Activated CD4-positive, CD25-positive, alpha-beta regulatory T cell treated with anti-CD3 and anti-CD28 coated beads, Interleukin-2, amount 50 U/mL, for 72 hours (primary cell): ENCODE measurements around the gene CELF3.

Experiments used
- DNase-seq: peaks from one replicate; pipeline ENCODE4 v3.0.0; 2021

Gene CELF3

GRCh38 chr1:151720554-151720953 lies 4.0 kb upstream of the CELF3 start:
- DNase-seq, result no peak

DNA sequence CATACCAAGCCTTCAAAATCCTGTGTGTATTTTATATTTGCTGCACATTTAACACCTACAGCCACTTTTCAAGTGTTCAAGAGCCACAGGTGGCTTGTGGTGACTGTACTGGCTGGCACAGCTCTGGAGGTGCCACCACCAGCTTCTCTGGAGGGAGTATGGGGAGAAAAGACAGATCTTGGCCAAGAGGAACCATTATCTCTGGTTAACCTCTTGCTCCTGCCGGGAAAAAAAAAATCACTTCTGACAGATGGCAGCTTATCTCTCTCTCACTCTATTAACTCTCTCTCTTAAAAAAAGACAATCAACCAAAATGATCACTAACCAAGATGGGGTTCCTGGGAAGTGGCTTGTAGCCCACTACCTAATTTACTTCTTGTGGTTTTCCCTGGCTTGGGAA lies 3.5 kb upstream of the CELF3 start:
- DNase-seq, result no peak

DNA sequence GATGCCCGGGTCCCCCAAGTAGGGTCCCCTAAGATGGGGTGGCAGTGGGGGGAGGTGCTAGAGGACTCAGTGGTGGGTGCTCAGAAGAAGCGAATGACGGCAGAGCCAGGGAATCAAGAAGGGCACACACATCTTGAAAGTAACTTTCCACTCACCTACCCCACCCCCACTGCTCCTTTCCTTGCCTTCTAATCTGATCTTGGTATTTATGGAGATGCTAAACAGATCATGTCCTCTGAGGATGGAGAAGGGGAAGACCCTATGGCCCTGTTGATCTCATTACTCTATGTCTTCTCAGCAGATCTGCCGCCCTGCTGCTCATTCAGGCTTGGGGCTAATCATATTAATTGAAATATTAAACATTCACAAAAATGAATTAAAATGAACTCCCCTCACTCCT lies 2.1 kb upstream of the CELF3 start:
- DNase-seq, result no peak

DNA sequence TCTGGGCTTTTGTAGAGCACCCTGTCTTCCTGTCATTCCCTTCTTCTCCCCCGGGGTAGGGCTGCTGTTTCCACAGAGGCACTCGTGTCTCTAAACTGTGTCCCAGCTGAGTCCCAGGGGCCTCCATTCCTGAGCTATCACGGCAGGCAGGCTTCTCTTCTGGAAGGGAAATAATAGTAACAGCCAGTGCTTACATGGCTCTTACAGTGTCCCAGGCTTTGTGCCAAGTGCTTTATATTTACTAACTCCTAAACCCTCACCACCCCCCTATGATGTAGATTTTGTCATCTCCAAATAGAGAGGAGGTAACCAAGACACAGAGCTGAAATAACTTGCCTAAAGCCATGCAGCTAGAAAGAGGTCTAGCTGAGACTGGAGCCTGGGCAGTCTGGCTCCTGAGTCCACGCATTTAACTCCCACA lies 1.4 kb upstream of the CELF3 start:
- no peak for DNase-seq

- no peak for DNase-seq
These were observed 219 bp downstream of the CELF3 start for GRCh38 chr1:151716405-151716762.

- DNase-seq, result no peak
These were observed 738 bp downstream of the CELF3 start for GRCh38 chr1:151715726-151716404.

GRCh38 chr1:151714820-151715725 lies 1.5 kb downstream of the CELF3 start:
- no peak for DNase-seq

DNA sequence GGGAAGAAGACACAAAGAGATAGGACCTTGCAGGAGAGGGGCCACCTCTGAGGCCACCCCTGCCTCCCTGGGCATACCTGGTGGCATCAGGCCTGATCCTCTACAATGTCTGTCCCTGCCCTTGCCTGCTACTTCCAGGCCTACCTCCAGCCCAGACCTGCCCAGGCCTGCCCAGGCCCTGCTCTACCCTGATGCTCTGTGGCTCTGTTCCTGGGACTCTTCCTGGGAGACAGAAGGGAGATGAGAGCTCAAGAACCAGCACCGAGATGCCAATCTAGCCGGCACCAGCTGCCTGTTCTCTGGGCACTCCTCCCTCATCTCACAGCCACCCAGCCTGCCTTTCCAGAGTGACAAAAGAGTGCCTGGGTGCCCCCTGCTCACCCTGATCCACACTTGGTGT lies 2.7 kb downstream of the CELF3 start:
- DNase-seq, result no peak

GRCh38 chr1:151713044-151713443 lies 3.6 kb downstream of the CELF3 start:
- DNase-seq, result no peak

DNA sequence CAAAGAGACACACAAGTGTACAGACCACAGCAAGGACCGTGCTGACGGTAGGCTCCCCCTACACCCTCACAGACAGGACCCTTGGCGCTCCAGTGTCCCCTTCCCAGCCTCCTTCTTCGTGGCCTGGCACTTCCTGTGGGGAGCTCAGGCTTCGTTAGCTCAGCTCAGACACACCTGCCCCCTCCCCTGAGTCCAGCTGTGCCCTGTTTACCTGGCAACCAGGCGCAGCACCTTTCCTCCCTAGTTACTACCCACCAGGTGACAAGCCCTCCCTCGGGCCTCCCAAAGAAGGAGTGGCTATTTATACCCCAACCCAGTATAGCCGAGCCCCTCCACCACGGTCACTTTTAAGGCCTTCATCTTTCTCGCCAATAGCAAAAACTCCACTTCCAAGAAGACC lies 4.7 kb downstream of the CELF3 start:
- no peak for DNase-seq

DNA sequence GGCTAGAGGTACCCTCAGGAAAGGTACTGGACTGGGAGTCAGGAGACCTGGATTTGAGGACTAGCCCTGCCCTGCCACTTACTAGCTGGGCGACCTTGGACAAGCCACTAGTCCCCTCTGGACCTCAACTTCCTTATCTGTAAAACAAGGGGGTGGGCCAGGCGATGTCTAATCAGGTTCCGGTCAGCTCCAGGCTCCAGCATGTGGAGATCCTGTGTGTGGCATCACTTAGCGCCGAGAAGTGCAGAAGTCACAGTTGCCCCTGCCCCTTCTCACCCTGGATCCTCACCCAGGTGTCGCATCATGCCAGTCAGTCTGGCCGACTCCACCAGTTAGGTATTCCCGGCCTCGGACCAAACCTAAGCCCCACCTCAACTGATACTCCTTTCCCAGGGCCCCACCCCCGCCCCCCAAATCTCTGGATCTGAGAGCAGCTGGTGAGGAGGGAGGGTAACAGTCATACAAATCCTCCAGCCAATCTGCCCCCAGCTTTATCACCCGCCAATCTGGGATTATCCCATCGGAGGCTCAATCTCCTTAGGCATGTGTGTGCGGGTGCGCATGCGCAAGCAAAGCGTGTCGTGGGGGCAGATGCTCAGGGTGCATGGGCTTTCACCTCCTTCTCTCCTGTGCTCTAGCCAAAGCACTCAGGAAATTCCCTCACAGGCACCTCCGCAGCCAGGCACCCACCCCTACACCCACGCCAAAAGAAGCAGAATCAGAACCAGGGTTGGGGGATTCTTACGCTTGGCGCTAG lies 5.4 kb downstream of the CELF3 start:
- DNase-seq, result no peak

DNA sequence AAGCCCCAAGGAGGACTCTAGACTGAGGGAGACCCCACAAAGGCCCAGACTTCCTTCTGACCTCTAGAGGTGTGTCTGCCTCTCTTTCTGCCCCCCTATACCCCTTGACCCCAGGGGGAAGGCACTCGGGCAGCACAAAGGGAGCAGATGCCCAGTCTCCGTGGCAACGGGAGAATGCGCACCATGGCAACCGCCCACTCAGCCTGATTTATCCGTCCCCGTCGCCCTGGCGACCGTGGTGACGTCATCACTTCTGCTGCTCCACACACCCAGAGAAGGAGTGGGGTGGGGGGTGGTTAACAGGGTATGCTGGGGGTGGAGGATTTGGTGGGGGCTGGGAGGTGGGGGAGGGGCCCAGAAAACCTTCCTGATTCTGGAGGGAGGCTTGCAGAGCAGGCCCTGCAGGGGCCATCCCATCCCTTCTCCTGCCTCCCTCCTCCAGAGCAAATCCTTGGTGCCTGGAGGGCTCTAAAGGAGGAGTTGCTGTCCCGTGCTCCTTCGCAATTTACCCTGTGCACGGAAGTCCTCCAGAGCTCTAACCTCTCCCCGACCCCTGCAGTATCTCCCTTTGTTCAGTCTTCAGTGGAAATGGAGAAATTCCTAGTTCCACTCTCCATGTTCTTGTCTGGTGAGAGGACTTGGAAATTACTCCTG lies 6.3 kb downstream of the CELF3 start:
- DNase-seq, result no peak

GRCh38 chr1:151708891-151709290 lies 7.7 kb downstream of the CELF3 start:
- no peak for DNase-seq

DNA sequence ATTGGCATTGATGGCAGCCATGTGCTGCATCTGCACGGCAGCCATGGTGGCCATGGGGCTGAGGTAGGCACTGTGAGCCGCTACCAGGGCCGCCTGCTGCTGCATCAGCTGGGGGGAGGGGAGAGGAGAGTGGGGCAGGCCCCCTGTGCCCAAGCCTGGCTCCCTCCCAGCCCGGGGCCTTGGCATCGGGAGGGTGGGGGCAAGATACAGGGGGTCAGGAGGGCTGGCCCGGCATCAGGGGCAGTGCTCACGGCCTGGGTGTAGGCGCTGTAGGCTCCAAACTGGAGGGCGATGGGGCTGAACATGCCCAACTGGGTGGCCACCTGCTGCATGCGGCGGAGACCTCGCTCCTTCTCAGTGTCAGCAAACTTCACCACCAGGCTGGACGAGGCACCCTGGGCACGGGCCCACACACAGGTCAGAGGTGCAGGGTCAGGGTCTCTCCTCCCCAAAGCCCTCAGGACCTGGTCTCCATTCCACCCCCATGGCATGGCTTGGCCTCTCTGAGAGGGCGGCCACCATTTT lies 9.0 kb downstream of the CELF3 start:
- DNase-seq, result no peak

DNA sequence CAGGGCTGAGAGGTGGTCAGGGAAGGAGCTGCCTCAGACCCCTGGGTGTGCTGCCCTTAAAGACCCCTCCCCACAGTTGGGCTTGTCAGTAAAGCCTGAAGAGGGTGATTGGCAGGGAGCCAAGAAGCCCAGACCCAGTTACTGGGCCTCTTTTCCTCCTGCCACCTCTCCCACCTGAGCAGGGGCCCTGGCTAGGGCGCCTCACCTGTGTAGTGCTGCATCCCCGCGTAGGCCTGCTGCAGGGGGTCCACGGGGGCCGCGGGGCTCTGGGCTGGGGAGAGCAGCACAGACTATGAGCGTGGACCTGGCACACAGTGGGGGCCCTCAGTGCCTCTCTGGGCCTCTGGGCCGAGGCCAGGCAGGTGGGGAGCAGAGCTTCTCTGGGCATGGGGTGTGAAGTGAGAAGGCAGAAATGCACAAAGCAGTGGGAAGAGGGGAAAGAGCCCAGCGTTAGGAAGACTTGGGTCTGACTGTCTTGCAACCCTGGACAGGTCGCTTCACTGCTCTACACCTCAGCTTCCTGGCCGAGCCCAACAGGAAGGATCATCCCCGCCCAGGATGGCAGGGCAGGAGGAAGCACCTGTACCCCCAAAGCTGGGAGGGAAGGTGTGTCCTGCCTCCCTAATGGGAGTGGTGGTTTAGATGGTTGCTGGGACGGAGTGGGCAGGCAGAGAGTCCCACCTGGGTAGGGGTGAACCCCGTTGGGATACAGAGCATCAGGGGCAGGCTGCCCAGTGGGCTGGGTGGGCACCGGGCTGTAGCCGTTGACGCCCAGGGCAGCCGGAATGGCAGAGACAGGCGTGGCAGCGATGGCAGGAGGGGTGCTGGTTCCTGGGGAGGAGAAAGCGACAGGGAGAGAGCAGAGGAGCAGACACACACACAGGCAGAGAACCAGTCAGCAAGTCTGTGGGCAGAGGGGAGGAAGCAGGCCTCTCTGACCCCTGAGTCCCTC lies 9.9 kb downstream of the CELF3 start:
- no peak for DNase-seq

DNA sequence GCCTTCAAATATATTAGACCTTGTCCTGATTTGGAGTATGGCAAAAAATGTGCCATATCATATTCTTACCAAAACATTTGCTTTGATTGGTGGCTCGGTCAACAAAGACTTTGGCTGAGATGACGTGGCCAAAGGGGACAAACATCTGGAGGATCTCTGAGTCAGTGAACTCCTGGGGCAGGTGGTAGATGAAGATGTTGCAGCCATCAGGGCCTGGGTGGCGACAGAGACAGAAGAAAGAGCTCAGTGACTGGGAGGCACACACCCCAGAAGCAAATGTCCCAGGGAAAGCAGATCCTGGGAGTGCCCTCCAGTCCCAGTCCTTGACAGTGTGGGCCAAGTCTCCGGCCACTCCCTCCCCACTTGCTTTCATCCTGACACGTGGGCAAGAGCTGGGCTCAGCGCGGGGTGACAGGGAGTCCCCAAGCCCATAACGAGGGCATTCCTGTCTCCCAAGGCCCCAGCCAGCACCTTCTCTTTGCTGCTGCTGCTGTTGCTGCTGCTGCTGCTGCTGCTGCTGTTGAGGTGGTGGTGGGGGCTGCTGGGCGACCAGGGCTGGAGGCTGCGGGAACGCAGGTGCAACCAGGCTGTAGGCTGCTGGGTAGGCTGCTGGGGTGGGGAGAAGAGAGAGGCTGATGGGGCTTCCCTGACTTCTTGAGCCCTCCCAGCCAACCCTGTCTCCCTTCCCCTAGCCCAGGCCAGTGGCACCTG lies 10.7 kb downstream of the CELF3 start:
- DNase-seq, result no peak

DNA sequence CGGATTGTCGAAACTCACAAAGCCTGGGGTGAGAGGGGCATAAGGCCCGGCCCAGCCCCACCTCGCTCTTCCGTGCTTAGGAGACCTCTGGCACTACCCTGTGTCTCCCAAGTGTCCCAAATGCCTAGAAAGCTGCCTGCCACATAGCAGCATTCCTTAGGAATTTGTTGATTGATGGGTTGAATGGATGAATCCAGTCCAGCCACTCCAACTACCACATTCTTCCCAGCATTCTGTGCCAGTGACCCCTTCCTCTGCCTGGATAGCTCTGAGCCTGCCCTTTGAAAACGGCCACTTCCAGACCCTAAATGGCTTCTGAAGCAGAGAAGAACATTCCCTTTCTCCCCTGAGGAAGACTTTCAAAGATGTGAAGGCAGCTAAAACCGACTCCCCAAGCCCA lies 11.5 kb downstream of the CELF3 start:
- DNase-seq, result no peak

- no peak for DNase-seq
These were observed 12.4 kb downstream of the CELF3 start for GRCh38 chr1:151704246-151704645.

GRCh38 chr1:151703813-151704212 lies 12.8 kb downstream of the CELF3 start:
- no peak for DNase-seq

- no peak for DNase-seq
These were observed 13.7 kb downstream of the CELF3 start for GRCh38 chr1:151702936-151703335.

- no peak for DNase-seq
These were observed 15.1 kb downstream of the CELF3 start for GRCh38 chr1:151701515-151701914.
